ENCODE measurements around the gene RBM5. TPM values are rescaled to one million over a fixed set of nuclear protein-coding genes. Genes with fewer than 3 reads are reported as not detected.

The RBM5 gene
- total and polyA plus RNA-seq, 10 of the 15 experiments (the other 5 are each of a cell fraction or from before 2014, with no cell fraction given) = 35.1 to 347 (median 111) TPM

DNA sequence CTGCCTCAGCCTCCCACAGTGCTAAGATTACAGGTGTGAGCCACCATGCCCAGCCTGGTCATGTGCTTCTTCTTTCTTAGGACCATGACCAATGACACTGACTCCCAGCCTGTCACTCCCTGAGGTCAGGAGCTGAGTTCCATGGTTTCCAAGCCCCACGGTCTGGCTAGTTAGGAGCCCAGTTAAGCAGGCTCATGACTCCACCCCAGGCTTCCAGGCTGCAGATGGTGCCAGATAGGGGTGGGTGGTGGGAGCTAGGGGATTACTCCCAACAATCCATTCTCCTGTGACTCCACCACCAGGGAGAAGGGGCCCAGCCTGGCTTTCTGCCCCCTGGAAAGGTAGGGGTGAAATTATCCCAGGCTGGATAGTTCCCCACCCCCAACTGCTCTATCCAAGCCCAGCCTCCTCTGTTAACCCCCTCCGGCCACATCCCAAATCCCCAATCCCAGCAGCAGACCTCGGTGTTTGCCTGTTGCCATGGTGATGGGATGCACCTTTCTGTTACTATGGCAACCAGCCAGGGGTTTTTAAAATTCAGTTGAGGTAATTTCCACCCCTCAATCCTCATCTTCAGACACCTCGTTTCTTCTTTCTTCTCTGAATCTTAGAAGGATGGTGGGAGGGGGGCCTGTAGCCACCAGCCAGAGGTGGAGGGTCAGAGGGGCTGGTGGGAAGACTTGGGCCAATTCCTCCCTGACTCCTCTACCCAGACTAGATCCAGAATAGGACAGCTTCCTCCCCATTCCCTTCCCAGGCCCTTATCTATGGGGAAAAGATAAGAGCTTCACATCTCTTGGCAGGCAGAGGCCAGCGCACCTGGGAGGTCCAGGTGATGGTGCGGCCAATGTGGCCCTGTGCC lies 43.9 kb downstream of the RBM5 start:
- H3K9ac ChIP-seq (ENCODE audit: control insufficient read depth, insufficient read depth, low read length) = no peak overlapping the region
- H3K27me3 ChIP-seq (replicated peaks in 1 of 2; ENCODE audit: control insufficient read depth in 2 of 2, insufficient read depth in 2 of 2, low read length in 1 of 2) = peaks cover 0 to 2% of the 10 kb centered on the region in 2 experiments; a peak in 2 of 4 replicates
- ChIA-PET CTCF (no interaction called here), RAD21 (ENCODE audit: unreplicated experiment) (no interaction called here), SMC1A (ENCODE audit: uncharacterized antibody, unreplicated experiment) (no interaction called here), POLR2A (no interaction called here)
- no TSS peak for BruUV-seq (replicated peaks)
- H3K9me3 ChIP-seq (replicated peaks; ENCODE audit: control insufficient read depth, insufficient read depth, low read length) = no peaks in the 10 kb centered on the region
- no peak overlapping the region for H3K27ac ChIP-seq (ENCODE audit: control insufficient read depth, insufficient read depth)
- H2AFZ ChIP-seq (ENCODE audit: control insufficient read depth, low read depth, low read length) = no peak overlapping the region
- no peak for FAIRE-seq
- no peaks in the 10 kb centered on the region for H4K20me1 ChIP-seq (ENCODE audit: control insufficient read depth, insufficient read depth)
- no peak overlapping the region for H3K4me3 ChIP-seq
- no peaks in the 10 kb centered on the region for H3K79me2 ChIP-seq (ENCODE audit: control insufficient read depth, insufficient read depth, low read length)
- in situ Hi-C loops (cut with MboI) (no loop called here), intact Hi-C loops (cut with micrococcal nuclease; ENCODE audit: unreplicated experiment) (no loop called here)
- ATAC-seq = no peak
- H3K4me1 ChIP-seq (ENCODE audit: control insufficient read depth, insufficient read depth, low read length) = no peaks in the 10 kb centered on the region
- no peaks in the 10 kb centered on the region for H3K36me3 ChIP-seq (ENCODE audit: control insufficient read depth in 2 of 2, insufficient read depth in 2 of 2, low read length in 1 of 2)
- no peak overlapping the region for H3K4me2 ChIP-seq (ENCODE audit: control insufficient read depth, insufficient read depth)
- whole genome bisulfite sequencing (ENCODE audit: insufficient coverage, insufficient replicate concordance, low lambda C conversion rate, missing lambda C conversion rate) = 37% methylated on average over 6 of the region's 6 CpGs
- no peak for DNase-seq (ENCODE audit: low read depth, low spot score)
- TF ChIP-seq NFYA (IDR thresholded peaks at IDR 0.05; ENCODE audit: borderline replicate concordance, low read depth, low read length) = no peak
- TF ChIP-seq BMI1 (IDR thresholded peaks at IDR 0.05; ENCODE audit: borderline replicate concordance) = peak; percentile 96

DNA sequence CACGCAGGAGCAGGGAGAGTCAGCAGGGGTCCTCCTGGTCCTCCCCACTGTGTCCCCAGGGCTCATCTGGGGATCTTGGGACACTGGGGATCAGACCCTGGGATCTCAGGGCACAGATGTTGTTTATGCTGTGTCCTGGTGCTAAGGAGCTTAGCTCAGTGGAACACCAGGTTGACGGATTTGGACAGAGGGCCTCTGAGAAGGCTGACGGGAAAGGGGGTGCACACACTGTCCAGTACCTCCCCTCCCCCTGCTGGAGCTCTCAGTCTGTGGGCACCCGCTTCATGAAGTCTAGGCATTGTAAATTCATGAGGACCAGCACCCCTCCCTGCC lies 44.5 kb downstream of the RBM5 start:
- WGBS (ENCODE audit: insufficient coverage, insufficient replicate concordance, low lambda C conversion rate, missing lambda C conversion rate) = 2% methylated on average over 4 of the region's 4 CpGs

More for the DNA sequence above, 44.5 kb downstream of the RBM5 start:
- ChIA-PET SMC1A (ENCODE audit: uncharacterized antibody, unreplicated experiment) (no interaction called here), CTCF (no interaction called here), POLR2A (no interaction called here), RAD21 (ENCODE audit: unreplicated experiment) (no interaction called here)
- no peak overlapping the region for H2AFZ ChIP-seq (ENCODE audit: control insufficient read depth, low read depth, low read length)
- no peak overlapping the region for H3K9ac ChIP-seq (ENCODE audit: control insufficient read depth, insufficient read depth, low read length)
- DNase-seq (ENCODE audit: low read depth, low spot score) (no peak), FAIRE-seq (no peak), ATAC-seq (no peak)
- H3K4me3 ChIP-seq = no peak overlapping the region
- in situ Hi-C loops (cut with MboI) (no loop called here), intact Hi-C loops (cut with micrococcal nuclease; ENCODE audit: unreplicated experiment) (no loop called here)
- no peak overlapping the region for H3K4me2 ChIP-seq (ENCODE audit: control insufficient read depth, insufficient read depth)
- no peaks in the 10 kb centered on the region for H3K4me1 ChIP-seq (ENCODE audit: control insufficient read depth, insufficient read depth, low read length)
- no peaks in the 10 kb centered on the region for H4K20me1 ChIP-seq (ENCODE audit: control insufficient read depth, insufficient read depth)
- peaks cover 0 to 2% of the 10 kb centered on the region in 2 experiments; a peak in 2 of 4 replicates for H3K27me3 ChIP-seq (replicated peaks in 1 of 2; ENCODE audit: control insufficient read depth in 2 of 2, insufficient read depth in 2 of 2, low read length in 1 of 2)
- TF ChIP-seq BHLHE40 (IDR thresholded peaks at IDR 0.05; ENCODE audit: borderline replicate concordance in 1 of 2, low read depth in 2 of 2, low read length in 1 of 2) (no peak), ZNF207 (IDR thresholded peaks at IDR 0.05; ENCODE audit: borderline replicate concordance) (no peak), ASH2L (IDR thresholded peaks at IDR 0.05; ENCODE audit: borderline replicate concordance, low read depth) (no peak), SUZ12 (IDR thresholded peaks at IDR 0.05; ENCODE audit: unreplicated experiment) (no peak), SUPT20H (IDR thresholded peaks at IDR 0.05; ENCODE audit: borderline replicate concordance, control insufficient read depth, low read depth, low read length) (no peak), NBN (IDR thresholded peaks at IDR 0.05) (no peak), ZSCAN29 (IDR thresholded peaks at IDR 0.05) (no peak), RFX5 (IDR thresholded peaks at IDR 0.05; ENCODE audit: low read depth, low read length) (no peak), YBX1 (IDR thresholded peaks at IDR 0.05) (no peak)
- TF ChIP-seq, protein P1, sequence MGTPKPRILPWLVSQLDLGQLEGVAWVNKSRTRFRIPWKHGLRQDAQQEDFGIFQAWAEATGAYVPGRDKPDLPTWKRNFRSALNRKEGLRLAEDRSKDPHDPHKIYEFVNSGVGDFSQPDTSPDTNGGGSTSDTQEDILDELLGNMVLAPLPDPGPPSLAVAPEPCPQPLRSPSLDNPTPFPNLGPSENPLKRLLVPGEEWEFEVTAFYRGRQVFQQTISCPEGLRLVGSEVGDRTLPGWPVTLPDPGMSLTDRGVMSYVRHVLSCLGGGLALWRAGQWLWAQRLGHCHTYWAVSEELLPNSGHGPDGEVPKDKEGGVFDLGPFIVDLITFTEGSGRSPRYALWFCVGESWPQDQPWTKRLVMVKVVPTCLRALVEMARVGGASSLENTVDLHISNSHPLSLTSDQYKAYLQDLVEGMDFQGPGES (IDR thresholded peaks at IDR 0.05) = no peak
- TF ChIP-seq, protein P2, sequence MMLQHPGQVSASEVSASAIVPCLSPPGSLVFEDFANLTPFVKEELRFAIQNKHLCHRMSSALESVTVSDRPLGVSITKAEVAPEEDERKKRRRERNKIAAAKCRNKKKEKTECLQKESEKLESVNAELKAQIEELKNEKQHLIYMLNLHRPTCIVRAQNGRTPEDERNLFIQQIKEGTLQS (IDR thresholded peaks at IDR 0.05; ENCODE audit: borderline replicate concordance, extremely low read depth, low read depth, low read length) = no peak
- H3K9me3 ChIP-seq (replicated peaks; ENCODE audit: control insufficient read depth, insufficient read depth, low read length) = no peaks in the 10 kb centered on the region
- BruUV-seq (replicated peaks) = no TSS peak
- no peaks in the 10 kb centered on the region for H3K36me3 ChIP-seq (ENCODE audit: control insufficient read depth in 2 of 2, insufficient read depth in 2 of 2, low read length in 1 of 2)
- no peak overlapping the region for H3K27ac ChIP-seq (ENCODE audit: control insufficient read depth, insufficient read depth)
- H3K79me2 ChIP-seq (ENCODE audit: control insufficient read depth, insufficient read depth, low read length) = no peaks in the 10 kb centered on the region
